ENCODE data around the gene NMNAT3.

The NMNAT3 gene

GRCh38 chr3:139523718-139524117 is 154.1 kb downstream of the NMNAT3 start:
- H3K4me3 ChIP-seq (ENCODE audit: low read depth, low read length), result no peak overlapping the region

DNA sequence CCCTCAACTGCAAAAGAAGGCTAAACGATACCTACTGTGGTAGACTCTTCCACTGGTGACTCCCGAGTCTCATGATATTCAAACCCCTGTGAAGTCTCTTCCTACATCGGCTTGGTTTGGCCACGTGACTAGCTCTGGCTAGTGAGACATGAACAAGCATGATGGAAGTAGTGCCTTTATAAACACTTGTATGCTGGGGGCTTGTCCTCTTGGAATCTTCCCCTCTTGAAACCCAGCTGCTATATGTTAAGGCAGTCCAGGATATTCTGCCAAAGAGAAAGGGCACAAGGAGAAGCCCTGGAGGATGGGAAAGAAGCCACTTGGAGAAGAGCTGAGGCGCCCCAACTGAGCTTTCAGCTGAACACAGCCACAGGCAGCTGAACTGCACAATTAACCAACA is 154.6 kb downstream of the NMNAT3 start:
- H3K4me3 ChIP-seq (ENCODE audit: low read depth, low read length), result no peak overlapping the region

GRCh38 chr3:139522421-139522820 is 155.4 kb downstream of the NMNAT3 start:
- no peak overlapping the region for H3K4me3 ChIP-seq (ENCODE audit: low read depth, low read length)

- H3K4me3 ChIP-seq (ENCODE audit: low read depth, low read length), result no peak overlapping the region
Observed at GRCh38 chr3:139521816-139522215, 156.0 kb downstream of the NMNAT3 start.

DNA sequence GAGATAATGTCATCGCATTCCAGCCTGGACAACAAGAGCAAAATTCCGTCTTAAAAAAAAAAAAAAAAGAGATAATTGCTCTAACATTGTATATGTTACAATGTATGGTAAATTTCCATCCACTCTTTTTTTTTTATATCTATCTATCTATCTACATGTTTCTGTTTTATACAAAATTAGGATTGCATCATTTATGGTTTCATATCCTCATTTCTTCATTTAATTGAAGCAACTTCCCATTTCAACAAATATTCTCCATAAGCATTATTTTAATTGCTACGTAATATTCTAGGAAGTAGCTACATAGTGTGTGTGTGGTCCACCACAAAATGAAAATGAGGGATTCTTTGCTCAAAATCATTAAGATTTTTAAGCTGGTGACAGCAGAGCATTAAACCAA is 156.6 kb downstream of the NMNAT3 start:
- no peak overlapping the region for H3K4me3 ChIP-seq (ENCODE audit: low read depth, low read length)

DNA sequence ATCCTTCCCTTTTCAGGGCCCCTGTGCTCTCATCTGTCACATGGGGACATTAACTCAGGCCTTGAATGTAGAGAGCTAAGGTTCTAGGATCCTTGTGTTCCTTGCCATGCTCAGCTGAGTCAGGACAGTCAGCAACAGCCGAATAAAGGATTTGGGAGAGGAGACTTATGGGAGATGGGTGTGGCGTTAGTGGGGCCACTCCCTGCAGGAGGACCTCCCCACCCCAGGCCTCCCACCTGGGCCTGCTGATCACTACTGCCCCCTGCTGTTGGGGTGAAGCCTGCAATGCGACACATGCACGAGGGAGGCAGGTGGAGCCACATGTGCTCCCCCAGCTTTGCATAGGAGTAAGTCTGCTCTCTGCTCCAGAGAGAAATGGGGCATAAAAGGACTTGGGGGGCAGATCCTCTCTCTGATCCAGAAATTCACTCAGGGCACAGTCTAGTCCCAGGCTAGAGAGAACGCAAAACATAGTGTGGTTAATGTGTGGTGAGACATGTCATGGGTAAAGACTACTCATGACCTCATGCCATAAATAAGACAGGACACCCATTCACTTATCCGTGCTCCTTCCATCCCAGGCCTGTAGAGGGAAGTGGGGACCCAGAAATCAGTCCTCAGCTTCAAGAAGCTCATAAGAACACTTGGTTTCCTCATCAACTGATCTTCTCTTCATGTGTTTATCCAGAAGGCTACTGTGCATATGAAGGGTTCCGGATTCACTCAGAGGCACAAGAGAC is 157.6 kb downstream of the NMNAT3 start:
- no peak overlapping the region for H3K4me3 ChIP-seq (ENCODE audit: low read depth, low read length)

DNA sequence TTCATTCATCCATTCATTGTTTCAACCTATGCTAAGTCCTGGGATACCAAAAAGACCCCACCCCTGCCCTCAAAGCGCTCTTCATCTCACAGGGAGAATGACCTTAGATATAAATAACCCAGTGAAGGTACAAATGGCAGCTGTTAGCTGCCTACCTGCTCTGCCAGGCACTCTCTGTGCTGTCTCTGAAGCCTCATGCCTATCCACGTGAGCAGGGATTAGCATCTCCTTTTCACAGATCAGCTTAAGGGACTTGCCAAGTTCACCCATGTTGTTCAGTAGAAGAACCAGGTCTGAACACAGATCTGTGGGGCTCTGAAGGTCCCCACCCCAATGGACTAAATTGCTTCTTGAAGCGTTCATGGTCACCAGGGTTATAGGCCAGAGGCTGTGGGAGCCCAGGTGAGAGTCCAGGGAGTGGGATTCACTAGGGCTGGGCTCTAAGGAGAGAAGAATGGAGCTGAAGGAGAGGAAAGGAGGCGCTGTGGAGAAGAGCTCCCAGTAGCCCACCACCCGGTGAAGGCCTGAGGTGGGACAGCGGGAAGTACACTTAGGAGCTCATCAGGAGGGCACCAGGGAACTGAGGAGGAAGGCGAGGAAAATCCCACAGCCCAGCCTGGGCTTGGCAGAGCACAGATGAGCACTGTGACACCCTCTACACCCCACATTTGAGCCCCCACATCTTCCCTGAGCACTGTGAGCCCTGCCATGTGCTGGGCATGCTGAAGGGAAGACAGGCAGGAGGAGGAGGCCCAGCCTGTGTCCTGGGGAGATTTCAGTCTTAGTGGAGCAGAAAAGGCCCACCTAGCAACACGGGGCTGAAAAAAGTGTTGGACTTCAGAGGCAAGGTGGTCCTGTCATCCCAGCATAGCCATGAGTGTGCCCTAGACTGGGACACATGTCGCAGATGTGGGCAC is 158.6 kb downstream of the NMNAT3 start:
- H3K4me3 ChIP-seq (ENCODE audit: low read depth, low read length), result no peak overlapping the region

- no peak overlapping the region for H3K4me3 ChIP-seq (ENCODE audit: low read depth, low read length)
Observed at GRCh38 chr3:139518306-139518705, 159.5 kb downstream of the NMNAT3 start.

GRCh38 chr3:139517321-139518065 is 160.3 kb downstream of the NMNAT3 start:
- no peak overlapping the region for H3K4me3 ChIP-seq (ENCODE audit: low read depth, low read length)

- no peak overlapping the region for H3K4me3 ChIP-seq (ENCODE audit: low read depth, low read length)
Observed at GRCh38 chr3:139514741-139515140, 163.0 kb downstream of the NMNAT3 start.

All from iPS-11a (cell line).